Measurements from ENCODE around the gene INSYN2A.

INSYN2A gene

GRCh38 chr10:127195041-127195506, 1.3 kb downstream of the INSYN2A start:
- DNase-seq = no peak

- DNase-seq = no peak
Measured at GRCh38 chr10:127194599-127194998, 1.8 kb downstream of the INSYN2A start.

GRCh38 chr10:127194111-127194510, 2.3 kb downstream of the INSYN2A start:
- DNase-seq = no peak

GRCh38 chr10:127193125-127193524, 3.3 kb downstream of the INSYN2A start:
- no peak for DNase-seq

GRCh38 chr10:127190427-127190826, 6.0 kb downstream of the INSYN2A start:
- no peak for DNase-seq

GRCh38 chr10:127189226-127189625, 7.2 kb downstream of the INSYN2A start:
- DNase-seq = no peak

GRCh38 chr10:127186813-127187212, 9.6 kb downstream of the INSYN2A start:
- no peak for DNase-seq

GRCh38 chr10:127184582-127184981, 11.8 kb downstream of the INSYN2A start:
- DNase-seq = no peak

GRCh38 chr10:127182161-127182560, 14.2 kb downstream of the INSYN2A start:
- DNase-seq = no peak

- no peak for DNase-seq
Measured at GRCh38 chr10:127179612-127180250, 16.7 kb downstream of the INSYN2A start.

GRCh38 chr10:127176649-127177048, 19.7 kb downstream of the INSYN2A start:
- no peak for DNase-seq

GRCh38 chr10:127175357-127176110, 20.9 kb downstream of the INSYN2A start:
- DNase-seq = no peak

- DNase-seq = no peak
Measured at GRCh38 chr10:127174866-127175265, 21.5 kb downstream of the INSYN2A start.

GRCh38 chr10:127168261-127168660, 28.1 kb downstream of the INSYN2A start:
- DNase-seq = no peak

- DNase-seq = no peak
Measured at GRCh38 chr10:127162841-127163240, 33.5 kb downstream of the INSYN2A start.

GRCh38 chr10:127161482-127161881, 34.9 kb downstream of the INSYN2A start:
- DNase-seq = no peak

GRCh38 chr10:127159648-127160245, 36.6 kb downstream of the INSYN2A start:
- DNase-seq = no peak

GRCh38 chr10:127158662-127159061, 37.7 kb downstream of the INSYN2A start:
- DNase-seq = no peak

GRCh38 chr10:127157506-127158200, 38.7 kb downstream of the INSYN2A start:
- no peak for DNase-seq

- no peak for DNase-seq
Measured at GRCh38 chr10:127157089-127157488, 39.3 kb downstream of the INSYN2A start.

- DNase-seq = no peak
Measured at GRCh38 chr10:127154831-127155620, 41.4 kb downstream of the INSYN2A start.

- no peak for DNase-seq
Measured at GRCh38 chr10:127153181-127153580, 43.2 kb downstream of the INSYN2A start.
